Fibroblast of villous mesenchyme (primary cell): ENCODE results near the gene TBC1D22A. TPM values are rescaled to one million over a fixed set of nuclear protein-coding genes. Genes with fewer than 3 reads are reported as not detected.

ENCODE experiments used
- DNase-seq: peaks from one replicate; pipeline ENCODE4 v3.0.0-alpha.2; 2010; ENCODE audit warnings: low read depth
- H3K4me3 ChIP-seq: 2 replicates; pipeline ENCODE4 v1.5.1; 2011; ENCODE audit warnings: low read depth, mild to moderate bottlenecking, low read length
- CTCF ChIP-seq: IDR thresholded peaks from 2 replicates; pipeline ENCODE4 v1.5.1; 2012; ENCODE audit warnings: low read depth, mild to moderate bottlenecking, low read length; ENCODE audit not compliant: insufficient read depth
- total RNA-seq: library from RNA; depleted of rRNA; stranded (reverse); fragments of >200 nt; gene quantifications from 2 replicates; pipeline ENCODE4 v1.2.3, GENCODE V29; 2012

TBC1D22A gene
- total RNA-seq, 1 donor: 12.5 TPM

DNA sequence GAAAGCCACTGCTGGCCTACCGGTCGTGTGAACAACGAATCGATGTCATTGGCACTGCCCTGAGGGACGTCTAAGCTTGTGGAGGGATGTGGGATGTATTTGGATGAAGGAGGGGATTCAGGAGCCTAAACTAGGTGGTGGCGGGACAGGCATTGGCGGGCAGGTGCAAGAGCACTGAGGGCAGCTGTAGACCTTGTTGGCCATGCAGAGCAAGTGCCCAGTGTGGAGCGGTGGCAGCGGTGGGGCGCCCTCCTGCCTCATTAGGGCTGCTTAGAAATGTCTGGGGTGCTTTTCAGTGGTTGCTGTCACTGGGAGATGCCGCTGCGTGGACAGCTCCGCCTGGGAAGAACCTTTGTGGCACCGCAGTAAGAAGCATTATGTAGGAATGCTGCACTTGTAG, 220.2 kb downstream of the TBC1D22A start:
- no peak for DNase-seq
- TF ChIP-seq CTCF: no peak

DNA sequence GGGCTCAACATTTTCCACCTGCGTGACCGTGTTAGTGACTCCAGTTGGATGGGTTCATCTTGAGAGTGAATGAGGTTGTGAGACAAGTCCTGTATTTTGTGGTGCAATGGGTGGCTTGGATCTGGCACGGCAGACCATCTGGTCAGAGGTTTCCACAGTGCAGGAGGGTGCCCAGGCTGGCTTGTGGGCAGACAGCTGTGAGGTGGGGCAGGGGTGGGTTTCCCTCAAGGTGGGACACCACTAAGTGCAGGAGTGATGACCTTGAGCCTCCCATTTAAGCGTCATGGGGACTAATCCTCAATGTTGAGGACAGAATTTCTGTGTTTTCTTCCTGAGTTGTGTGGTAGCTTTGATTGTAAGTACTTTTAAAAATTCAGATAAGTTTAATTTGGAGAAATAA, 220.6 kb downstream of the TBC1D22A start:
- H3K4me3 ChIP-seq: no peak overlapping the region
- DNase-seq: no peak
- no peak for TF ChIP-seq CTCF

More for the DNA sequence above, 220.2 kb downstream of the TBC1D22A start:
- H3K4me3 ChIP-seq: no peak overlapping the region

- no peak overlapping the region for H3K4me3 ChIP-seq
- DNase-seq: peak; percentile 48
- no peak for TF ChIP-seq CTCF
Observed at GRCh38 chr22:46984751-46985506, 222.5 kb downstream of the TBC1D22A start.

- peak; percentile 21 for TF ChIP-seq CTCF
- no peak for DNase-seq
- no peak overlapping the region for H3K4me3 ChIP-seq
Observed at GRCh38 chr22:46985507-46985882, 223.0 kb downstream of the TBC1D22A start.

DNA sequence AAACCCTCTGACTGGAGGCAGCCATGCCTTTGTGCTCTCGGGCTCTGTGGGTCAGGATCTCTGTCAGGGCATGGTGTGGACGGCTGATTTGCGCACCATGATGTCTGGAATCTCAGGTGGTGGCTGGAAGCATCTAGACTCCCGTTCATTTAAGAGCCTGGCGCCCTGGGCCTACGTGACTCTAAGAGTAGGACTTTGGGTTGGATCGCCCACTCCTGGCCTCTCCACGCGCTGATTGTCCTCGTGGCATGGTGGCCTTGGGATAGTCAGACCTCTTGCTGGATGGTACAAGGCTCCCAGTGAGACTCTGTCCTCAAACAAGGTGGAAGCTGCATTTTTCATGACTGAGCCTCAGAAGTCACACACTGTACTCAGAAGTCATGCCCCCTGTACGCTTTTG, 224.3 kb downstream of the TBC1D22A start:
- no peak overlapping the region for H3K4me3 ChIP-seq
- no peak for TF ChIP-seq CTCF
- DNase-seq: no peak

- H3K4me3 ChIP-seq: no peak overlapping the region
- no peak for DNase-seq
- no peak for TF ChIP-seq CTCF
Observed at GRCh38 chr22:46990937-46991550, 228.6 kb downstream of the TBC1D22A start.
